C4-2B (cell line): Measurements from ENCODE around the gene ACER3.

Experiments used
- ZFX ChIP-seq: fragments of 450-650 bp; IDR thresholded peaks from 2 replicates; pipeline ENCODE4 v1.6.1; 2017
- TF ChIP-seq, protein P1 (sequence below): fragments of 450-650 bp; conservative IDR thresholded peaks from 2 replicates; pipeline ENCODE4 v1.5.1; 2017; ENCODE audit warnings: mild to moderate bottlenecking

GRCh38 chr11:76859708-76860227 lies 950 bp upstream of the ACER3 start:
- TF ChIP-seq, protein P1, sequence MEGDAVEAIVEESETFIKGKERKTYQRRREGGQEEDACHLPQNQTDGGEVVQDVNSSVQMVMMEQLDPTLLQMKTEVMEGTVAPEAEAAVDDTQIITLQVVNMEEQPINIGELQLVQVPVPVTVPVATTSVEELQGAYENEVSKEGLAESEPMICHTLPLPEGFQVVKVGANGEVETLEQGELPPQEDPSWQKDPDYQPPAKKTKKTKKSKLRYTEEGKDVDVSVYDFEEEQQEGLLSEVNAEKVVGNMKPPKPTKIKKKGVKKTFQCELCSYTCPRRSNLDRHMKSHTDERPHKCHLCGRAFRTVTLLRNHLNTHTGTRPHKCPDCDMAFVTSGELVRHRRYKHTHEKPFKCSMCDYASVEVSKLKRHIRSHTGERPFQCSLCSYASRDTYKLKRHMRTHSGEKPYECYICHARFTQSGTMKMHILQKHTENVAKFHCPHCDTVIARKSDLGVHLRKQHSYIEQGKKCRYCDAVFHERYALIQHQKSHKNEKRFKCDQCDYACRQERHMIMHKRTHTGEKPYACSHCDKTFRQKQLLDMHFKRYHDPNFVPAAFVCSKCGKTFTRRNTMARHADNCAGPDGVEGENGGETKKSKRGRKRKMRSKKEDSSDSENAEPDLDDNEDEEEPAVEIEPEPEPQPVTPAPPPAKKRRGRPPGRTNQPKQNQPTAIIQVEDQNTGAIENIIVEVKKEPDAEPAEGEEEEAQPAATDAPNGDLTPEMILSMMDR: no peak
- no peak for TF ChIP-seq ZFX
